NCI-H146 (cell line): ENCODE results near the gene PIK3R4.

Source experiments
- DNase-seq: peaks from one replicate; lab custom pipeline; 2025; lab: John Stamatoyannopoulos, UW

PIK3R4 gene

DNA sequence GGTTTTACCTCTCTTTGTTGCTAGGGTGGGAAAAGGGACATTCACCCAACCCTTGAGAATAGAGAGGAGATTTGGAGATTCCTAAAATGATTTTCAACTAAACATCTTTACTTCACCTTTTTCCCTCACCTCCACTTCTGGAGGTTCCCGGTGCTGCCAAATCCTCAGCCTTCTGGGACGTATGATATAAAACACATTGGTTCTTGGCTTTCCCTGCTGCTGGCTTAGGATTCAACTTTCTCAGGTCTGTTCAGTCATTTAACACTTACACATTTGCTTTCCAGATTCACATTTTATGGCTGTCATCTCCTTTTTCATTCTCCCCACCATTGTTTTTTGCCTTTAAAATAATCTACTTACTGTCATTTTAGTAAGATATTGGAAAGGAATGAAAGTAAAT lies 106.6 kb downstream of the PIK3R4 start:
- DNase-seq, result no peak

DNA sequence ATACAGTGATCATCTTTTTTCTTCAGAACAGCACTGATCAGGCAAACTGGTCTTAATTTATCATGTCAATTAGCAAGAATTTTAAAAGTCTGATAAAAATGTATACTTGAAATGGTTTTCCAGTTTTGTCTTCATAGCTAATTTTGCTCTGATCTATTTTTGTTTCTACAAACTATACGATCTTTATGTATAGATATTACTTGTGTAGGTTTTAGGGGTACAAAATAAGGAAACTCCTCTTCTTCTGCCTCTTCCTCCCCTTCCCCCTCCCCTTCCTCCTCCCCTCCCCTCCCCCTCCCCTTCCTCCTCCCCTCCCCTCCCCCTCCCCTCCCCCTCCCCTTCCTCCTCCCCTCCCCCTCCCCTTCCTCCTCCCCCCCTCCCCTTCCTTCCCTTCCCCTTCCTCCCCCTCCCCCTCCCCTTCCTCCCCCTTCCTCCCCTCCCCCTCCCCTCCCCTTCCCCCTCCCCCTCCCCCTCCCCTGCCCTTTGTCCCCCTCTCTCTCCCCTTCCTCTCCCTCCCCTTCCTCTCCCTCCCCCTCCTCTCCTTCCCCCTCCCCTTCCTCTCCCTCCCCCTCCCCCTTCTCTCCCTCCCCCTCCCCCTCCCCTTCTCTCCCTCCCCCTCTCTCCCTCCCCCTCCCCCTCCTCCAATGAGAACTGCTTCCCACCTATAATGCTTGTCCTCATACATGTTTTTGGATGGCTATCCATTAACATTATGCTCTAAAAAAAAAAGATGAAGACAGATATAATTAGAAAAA lies 110.0 kb downstream of the PIK3R4 start:
- no peak for DNase-seq

DNA sequence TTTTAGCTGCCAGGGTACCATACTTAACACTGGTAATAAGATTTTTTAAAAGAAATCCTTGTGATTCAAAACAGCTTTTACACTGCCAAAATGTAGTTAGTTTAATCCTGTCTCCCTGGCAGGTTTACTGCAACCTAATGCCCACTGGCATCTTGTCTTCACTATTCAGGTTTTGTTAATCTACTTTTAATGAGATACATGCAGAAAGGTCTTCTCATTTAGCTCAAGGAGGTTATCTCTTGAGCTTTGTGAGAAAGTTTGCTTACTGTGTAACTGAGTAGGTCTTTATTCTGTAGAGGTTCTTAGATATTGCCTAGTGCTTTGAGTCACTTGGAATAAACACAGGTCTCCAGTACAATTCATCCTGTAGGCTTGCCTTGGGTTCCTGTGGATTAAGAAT lies 110.7 kb downstream of the PIK3R4 start:
- DNase-seq, result no peak

DNA sequence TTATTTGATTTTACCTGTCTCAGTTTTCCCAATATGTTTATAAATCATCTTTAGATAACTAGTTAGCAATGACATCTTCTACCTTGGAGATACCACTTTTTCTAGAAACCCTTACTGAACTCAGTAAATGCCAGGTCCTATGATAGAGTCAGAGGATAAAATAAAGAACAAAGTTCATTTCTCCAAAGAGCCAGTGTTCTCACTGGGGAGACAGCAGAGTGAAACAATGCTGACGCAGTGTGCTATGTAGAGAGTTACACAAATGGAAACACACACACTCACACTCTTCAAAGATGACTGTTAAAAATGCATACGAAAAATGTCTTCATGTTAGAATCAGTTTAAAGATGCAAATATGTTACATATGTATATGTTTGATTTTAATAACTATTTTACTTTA lies 111.3 kb downstream of the PIK3R4 start:
- DNase-seq, result no peak
